Thyroid gland (tissue), 4 donors: Measurements from ENCODE around the gene PLXNB2. TPM values are rescaled to one million over a fixed set of nuclear protein-coding genes. Genes with fewer than 3 reads are reported as not detected.

ENCODE experiments used
- DNase-seq, 2 donors: peaks; one replicate each; pipeline ENCODE4 v3.0.0-alpha.2; 2019
- H3K27ac ChIP-seq, 3 donors: fragments of 200-600 bp; sonication (generic); 1 replicate in 2 of 3; 2 replicates in 1 of 3; pipeline ENCODE4 v1.5.1; 2016 to 2019; ENCODE audit warnings: mild to moderate bottlenecking in 1 of 3, moderate library complexity in 1 of 3
- H3K27me3 ChIP-seq: fragments of 200-600 bp; sonication (generic); one replicate; pipeline ENCODE4 v1.5.1; 2019
- H3K36me3 ChIP-seq, 2 donors: fragments of 200-600 bp; sonication (generic); one replicate each; pipeline ENCODE4 v1.5.1; 2016 to 2019
- H3K4me1 ChIP-seq, 2 donors: fragments of 200-600 bp; sonication (generic); one replicate each; pipeline ENCODE4 v1.5.1; 2017 to 2019
- H3K4me3 ChIP-seq, 3 donors: fragments of 200-600 bp; sonication (generic); replicated peaks in 1 of 3; 1 replicate in 2 of 3; 2 replicates in 1 of 3; pipeline ENCODE4 v1.5.1; 2016; ENCODE audit warnings: mild to moderate bottlenecking in 1 of 3
- H3K9me3 ChIP-seq: fragments of 200-600 bp; sonication (generic); one replicate; pipeline ENCODE4 v1.5.1; 2017
- POLR2A ChIP-seq, 2 donors: fragments of 450-650 bp; IDR thresholded peaks; one replicate each; pipeline ENCODE4 v1.6.1; 2017; ENCODE audit warnings: antibody characterized with exemption in 2 of 2, mild to moderate bottlenecking in 2 of 2, moderate library complexity in 1 of 2
- WGBS, 2 donors: methylation state at CpG; one replicate each; pipeline ENCODE4 v1.1.5; 2017; 5-methylcytosine and 5-hydroxymethylcytosine counted together
- intact Hi-C: fragments of 100-400 bp; cut with DNase I; formaldehyde crosslinking; loops from one replicate; pipeline ENCODE4 v1.15.1; 2023
- total RNA-seq, 4 donors: library from RNA; depleted of rRNA; stranded (reverse); fragments of >200 nt; gene quantifications; one replicate each; pipeline ENCODE4 v1.2.3, GENCODE V29; 2016
- TF ChIP-seq, protein P1 (sequence below), 6 experiments: fragments of 200-600 bp in 3 of 6; fragments of 450-650 bp in 3 of 6; sonication (generic) in 3 of 6; IDR thresholded peaks; one replicate each; pipeline ENCODE4 v1.5.1; 2016 to 2019; ENCODE audit warnings: antibody characterized with exemption in 6 of 6, mild to moderate bottlenecking in 2 of 6, inconsistent platforms in 1 of 6, moderate library complexity in 1 of 6

The PLXNB2 gene
- total RNA-seq, 4 donors from 2014 or later: 143 to 266 (median 215) TPM

DNA sequence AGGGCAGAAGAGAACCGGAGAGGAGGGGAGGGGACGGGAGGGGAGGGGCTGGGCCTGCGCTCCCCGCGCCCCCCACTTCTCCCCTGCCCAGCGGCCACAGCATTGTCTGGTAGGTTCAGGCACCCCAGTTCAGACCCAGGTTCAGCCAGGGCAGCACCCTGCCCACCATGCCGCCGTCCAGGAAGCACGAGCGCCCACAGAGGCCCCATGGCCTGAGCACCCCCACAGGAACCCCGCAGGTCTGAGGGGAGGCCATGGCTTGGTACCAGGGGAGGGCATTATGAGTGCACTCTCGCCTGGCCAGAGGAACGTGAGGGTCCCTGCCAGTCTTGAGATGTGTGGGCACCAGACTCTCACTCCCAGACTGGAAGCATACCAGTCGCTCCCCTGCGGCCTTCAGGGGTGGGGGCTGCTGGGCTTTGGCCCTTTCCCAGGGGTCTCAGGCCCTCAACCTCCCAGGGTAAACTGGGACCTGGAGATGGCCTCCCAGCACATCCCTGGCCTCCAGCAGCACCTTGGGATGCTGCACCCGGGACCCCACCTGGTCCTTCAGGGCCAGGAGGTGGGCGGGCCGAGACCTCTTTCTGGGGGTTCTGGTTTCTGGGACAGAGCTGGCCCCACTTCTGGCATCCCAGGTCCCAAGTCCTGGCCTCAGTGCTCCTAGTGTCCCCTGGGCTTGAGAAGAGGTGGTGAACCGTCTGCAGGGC, 597 bp upstream of the PLXNB2 start:
- no peak for TF ChIP-seq POLR2A (IDR thresholded peaks at IDR 0.05)
- TF ChIP-seq, protein P1, sequence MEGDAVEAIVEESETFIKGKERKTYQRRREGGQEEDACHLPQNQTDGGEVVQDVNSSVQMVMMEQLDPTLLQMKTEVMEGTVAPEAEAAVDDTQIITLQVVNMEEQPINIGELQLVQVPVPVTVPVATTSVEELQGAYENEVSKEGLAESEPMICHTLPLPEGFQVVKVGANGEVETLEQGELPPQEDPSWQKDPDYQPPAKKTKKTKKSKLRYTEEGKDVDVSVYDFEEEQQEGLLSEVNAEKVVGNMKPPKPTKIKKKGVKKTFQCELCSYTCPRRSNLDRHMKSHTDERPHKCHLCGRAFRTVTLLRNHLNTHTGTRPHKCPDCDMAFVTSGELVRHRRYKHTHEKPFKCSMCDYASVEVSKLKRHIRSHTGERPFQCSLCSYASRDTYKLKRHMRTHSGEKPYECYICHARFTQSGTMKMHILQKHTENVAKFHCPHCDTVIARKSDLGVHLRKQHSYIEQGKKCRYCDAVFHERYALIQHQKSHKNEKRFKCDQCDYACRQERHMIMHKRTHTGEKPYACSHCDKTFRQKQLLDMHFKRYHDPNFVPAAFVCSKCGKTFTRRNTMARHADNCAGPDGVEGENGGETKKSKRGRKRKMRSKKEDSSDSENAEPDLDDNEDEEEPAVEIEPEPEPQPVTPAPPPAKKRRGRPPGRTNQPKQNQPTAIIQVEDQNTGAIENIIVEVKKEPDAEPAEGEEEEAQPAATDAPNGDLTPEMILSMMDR (IDR thresholded peaks at IDR 0.05): no peak
- intact Hi-C loops: no loop called here
- H3K9me3 ChIP-seq: no peaks in the 10 kb centered on the region
- H3K27me3 ChIP-seq: no peaks in the 10 kb centered on the region
- peak in 1 of 2 donors; percentile 39 for DNase-seq
- peaks cover 0 to 3% of the 10 kb centered on the region in 2 donors for H3K36me3 ChIP-seq
- peak overlapping the region; percentile 58 to 89 (median 67) for H3K27ac ChIP-seq
- peaks cover 52 to 60% of the 10 kb centered on the region in 2 donors for H3K4me1 ChIP-seq
- H3K4me3 ChIP-seq: no peak overlapping the region
- 24 to 36% methylated on average over 13 to 16 of the region's 19 CpGs for WGBS, 2 donors

DNA sequence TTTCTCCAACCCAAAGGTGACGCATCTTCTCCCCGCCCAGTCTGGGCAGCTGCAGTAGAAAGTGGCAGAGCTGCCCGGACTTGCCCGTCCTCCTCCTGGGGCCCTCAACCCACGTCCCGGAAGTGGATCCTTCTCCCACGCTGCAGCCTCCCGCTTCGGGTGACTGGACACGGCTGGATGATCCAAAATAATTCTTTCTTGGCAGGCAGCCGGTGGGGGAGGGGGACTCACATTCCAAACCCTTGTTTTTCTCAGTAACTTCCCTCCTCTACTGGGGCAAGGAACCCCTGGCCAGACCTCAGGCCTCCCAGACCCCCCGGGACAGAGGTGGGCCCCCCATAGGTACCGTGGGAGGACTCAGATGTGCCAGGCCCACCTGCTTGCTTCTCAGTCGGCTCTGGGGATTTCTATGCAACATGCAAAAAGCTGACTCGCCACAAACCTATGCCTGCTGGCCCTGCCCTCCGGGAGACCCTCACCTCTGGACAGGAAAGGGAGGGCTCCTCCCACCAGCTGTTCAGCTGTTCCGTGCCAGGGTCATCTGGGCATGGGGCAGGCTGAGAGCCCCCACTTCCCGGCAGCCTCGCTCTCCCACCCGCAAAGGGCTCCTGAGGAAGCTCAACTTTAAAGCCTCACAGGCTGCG, 1.4 kb downstream of the PLXNB2 start:
- no peaks in the 10 kb centered on the region for H3K27me3 ChIP-seq
- TF ChIP-seq POLR2A (IDR thresholded peaks at IDR 0.05): peak in 1 of 2 donors; percentile 71
- TF ChIP-seq, protein P1 (IDR thresholded peaks at IDR 0.05): no peak
- intact Hi-C loops: no loop called here
- peak overlapping the region; percentile 87 to 97 (median 96) for H3K4me3 ChIP-seq
- peaks cover 72 to 79% of the 10 kb centered on the region in 2 donors for H3K4me1 ChIP-seq
- H3K36me3 ChIP-seq: peaks cover 0 to 3% of the 10 kb centered on the region in 2 donors
- H3K27ac ChIP-seq: peak overlapping the region; percentile 92 to 98 (median 94)
- WGBS, 2 donors: 0 to 1% methylated on average over 14 to 19 of the region's 21 CpGs
- DNase-seq: peak; percentile 98 to 99
- no peaks in the 10 kb centered on the region for H3K9me3 ChIP-seq

DNA sequence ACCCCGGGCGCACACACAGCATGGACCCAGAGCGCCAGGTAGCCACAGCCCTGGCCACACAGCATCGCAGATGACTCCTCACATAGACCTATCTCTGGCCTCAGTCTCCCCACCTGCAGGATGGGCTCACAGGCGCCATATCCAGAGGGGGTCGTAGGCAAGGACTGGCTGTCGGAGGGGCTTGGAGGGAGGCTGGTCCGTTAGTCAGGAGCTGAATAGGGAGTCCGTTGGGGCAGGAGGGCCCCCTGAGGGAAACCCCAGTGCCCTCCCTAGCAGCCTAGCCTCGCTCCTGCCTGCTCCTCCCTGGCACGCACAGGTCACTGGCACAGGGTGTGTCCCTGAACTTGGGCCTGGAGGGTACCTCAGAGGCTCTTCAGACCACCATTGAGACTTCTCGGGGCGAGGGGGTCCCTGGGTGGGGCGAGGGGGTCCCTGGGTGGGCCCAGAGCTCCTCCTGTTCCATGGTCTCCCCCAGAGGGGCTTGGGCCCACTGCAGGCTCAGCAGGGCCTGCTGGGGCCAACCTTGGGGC, 2.0 kb downstream of the PLXNB2 start:
- H3K4me1 ChIP-seq: peaks cover 74 to 79% of the 10 kb centered on the region in 2 donors
- H3K9me3 ChIP-seq: no peaks in the 10 kb centered on the region
- TF ChIP-seq POLR2A (IDR thresholded peaks at IDR 0.05): no peak
- TF ChIP-seq, protein P1 (IDR thresholded peaks at IDR 0.05): no peak
- 18 to 54% methylated on average over 3 to 14 of the region's 14 CpGs for WGBS, 2 donors
- no peaks in the 10 kb centered on the region for H3K27me3 ChIP-seq
- peak overlapping the region; percentile 92 to 98 (median 94) for H3K27ac ChIP-seq
- intact Hi-C loops: no loop called here
- peak in 1 of 2 donors; percentile 24 for DNase-seq
- peak overlapping the region in 2 of 3 donors; percentile 26 to 87 for H3K4me3 ChIP-seq
- H3K36me3 ChIP-seq: peaks cover 0 to 3% of the 10 kb centered on the region in 2 donors

DNA sequence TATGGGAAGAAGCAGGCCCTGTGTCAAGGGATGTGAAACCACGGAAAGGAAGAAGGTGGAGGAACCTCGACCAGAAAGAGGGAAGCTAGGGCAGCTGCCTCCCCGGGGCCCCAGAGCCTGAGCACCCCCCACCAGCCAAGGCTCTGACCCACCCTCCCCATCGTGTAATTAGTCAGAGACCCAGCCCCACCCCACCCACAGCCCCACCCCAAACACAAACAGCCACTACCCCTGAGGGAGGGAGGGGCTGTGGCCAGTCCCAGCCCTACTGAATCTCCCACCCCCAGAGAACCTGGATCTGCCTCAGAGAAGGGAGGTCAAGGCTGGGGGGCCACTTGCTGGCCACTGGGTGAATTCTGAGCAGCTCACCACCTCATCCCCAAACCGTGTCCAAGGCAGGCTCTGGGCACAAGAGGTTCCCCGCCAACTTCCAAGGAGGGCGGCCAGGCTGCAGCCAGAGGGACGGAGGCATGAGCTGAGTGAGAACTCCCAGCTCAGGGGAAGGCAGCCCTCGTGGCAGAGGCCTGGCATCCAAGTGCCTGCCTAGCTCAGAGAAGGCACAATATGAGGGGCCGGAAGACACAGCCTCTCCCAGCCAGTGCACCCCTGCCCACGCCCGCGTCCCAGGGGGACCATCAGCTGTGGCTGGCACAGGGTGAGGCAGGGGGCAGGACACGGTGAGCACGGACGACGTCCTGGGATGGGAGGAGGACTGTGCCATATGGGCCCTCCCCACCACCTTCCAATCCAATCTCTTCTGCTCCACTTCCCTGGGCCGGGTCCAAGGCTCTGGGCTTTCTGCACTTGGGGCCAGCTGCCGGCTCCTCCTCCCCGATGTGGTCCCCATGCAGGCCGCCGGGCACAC, 2.7 kb downstream of the PLXNB2 start:
- no peaks in the 10 kb centered on the region for H3K27me3 ChIP-seq
- H3K4me3 ChIP-seq: peak overlapping the region in 1 of 3 donors; percentile 26
- TF ChIP-seq, protein P1 (IDR thresholded peaks at IDR 0.05): no peak
- peak in 1 of 2 donors; percentile 3 for TF ChIP-seq POLR2A (IDR thresholded peaks at IDR 0.05)
- H3K27ac ChIP-seq: peak overlapping the region; percentile 92 to 98 (median 94)
- peaks cover 72 to 80% of the 10 kb centered on the region in 2 donors for H3K4me1 ChIP-seq
- H3K36me3 ChIP-seq: peaks cover 0 to 3% of the 10 kb centered on the region in 2 donors
- intact Hi-C loops: no loop called here
- H3K9me3 ChIP-seq: no peaks in the 10 kb centered on the region
- WGBS, 2 donors: 29 to 31% methylated on average over 9 to 14 of the region's 22 CpGs
- DNase-seq: peak; percentile 57 to 78
